ENCODE data around the gene NMT2. TPM values are rescaled to one million over a fixed set of nuclear protein-coding genes. Genes with fewer than 3 reads are reported as not detected.

NMT2 gene
- polyA plus RNA-seq, 4 donors, result 29.2 to 41.0 (median 33.1) TPM

Other genes with a start within 250 kb of the NMT2 start
- gene DCLRE1C, start 214.6 kb downstream of the NMT2 start, polyA plus RNA-seq (ENCODE audit: insufficient read length in 4 of 4), result 10 to 100 TPM; 12.8 to 20.5 (median 16.7) TPM
- 1 to 10 TPM in 3 of 4 donors, under 1 TPM in 1; 0.86 to 1.6 (median 1.4) TPM for gene MEIG1, start 209.3 kb downstream of the NMT2 start, polyA plus RNA-seq (ENCODE audit: insufficient read length in 4 of 4)
- gene OLAH, start 124.8 kb downstream of the NMT2 start, polyA plus RNA-seq (ENCODE audit: insufficient read length in 4 of 4), result 1 to 10 TPM in 1 of 4 donors, under 1 TPM in 3; 0.55 to 1.0 (median 0.71) TPM
- gene ACBD7, start 79.9 kb downstream of the NMT2 start, polyA plus RNA-seq (ENCODE audit: insufficient read length in 4 of 4), result 1 to 10 TPM; 5.5 to 8.0 (median 6.8) TPM
- gene RPP38, start 71.3 kb downstream of the NMT2 start, polyA plus RNA-seq (ENCODE audit: insufficient read length in 4 of 4), result 10 to 100 TPM; 26.0 to 32.2 (median 28.8) TPM
- 100 to 1,000 TPM in 1 of 4 donors, 10 to 100 TPM in 3; 83.4 to 100 (median 91.7) TPM for gene FAM171A1, start 202.6 kb upstream of the NMT2 start, polyA plus RNA-seq (ENCODE audit: insufficient read length in 4 of 4)

Measured in left renal cortex interstitium (tissue), 4 donors.